Activated CD4-positive, alpha-beta T cell treated with anti-CD3 and anti-CD28 coated beads for 48 hours (primary cell): Measurements from ENCODE around the gene ZBP1.
A peak's percentile ranks its signal among the peaks of the same experiment; 100 is the strongest.

Source experiments
- DNase-seq: peaks from one replicate; pipeline ENCODE4 v3.0.0-alpha.2; 2020

Gene ZBP1, protein sequence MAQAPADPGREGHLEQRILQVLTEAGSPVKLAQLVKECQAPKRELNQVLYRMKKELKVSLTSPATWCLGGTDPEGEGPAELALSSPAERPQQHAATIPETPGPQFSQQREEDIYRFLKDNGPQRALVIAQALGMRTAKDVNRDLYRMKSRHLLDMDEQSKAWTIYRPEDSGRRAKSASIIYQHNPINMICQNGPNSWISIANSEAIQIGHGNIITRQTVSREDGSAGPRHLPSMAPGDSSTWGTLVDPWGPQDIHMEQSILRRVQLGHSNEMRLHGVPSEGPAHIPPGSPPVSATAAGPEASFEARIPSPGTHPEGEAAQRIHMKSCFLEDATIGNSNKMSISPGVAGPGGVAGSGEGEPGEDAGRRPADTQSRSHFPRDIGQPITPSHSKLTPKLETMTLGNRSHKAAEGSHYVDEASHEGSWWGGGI

GRCh38 chr20:57620274-57620990 is at the start of gene ZBP1:
Gene ZBP1, minus strand, starts transcription at chr20:57620426. Its CDS starts 131 bp downstream, at chr20:57620295.
- DNase-seq: peak; percentile 68

DNA sequence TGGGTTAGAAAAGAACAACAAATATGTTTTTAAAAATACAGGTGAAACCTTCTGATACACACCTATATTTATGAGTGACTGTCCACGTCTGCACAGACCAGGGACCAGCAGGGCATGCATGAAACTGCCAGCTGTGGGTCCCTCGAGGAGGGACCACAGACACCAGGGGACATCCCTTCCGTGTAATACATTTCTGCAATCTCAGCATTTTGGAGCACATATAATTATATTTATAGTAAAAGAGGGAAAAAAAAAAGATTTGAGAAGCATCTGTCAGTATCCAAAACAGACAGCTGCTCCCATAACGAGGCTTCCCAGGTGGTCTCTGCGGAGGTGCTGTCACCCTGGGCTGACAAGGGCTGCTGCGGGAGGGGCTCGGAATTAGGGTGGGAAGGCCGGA is 49.4 kb upstream of the ZBP1 start:
- DNase-seq: no peak

DNA sequence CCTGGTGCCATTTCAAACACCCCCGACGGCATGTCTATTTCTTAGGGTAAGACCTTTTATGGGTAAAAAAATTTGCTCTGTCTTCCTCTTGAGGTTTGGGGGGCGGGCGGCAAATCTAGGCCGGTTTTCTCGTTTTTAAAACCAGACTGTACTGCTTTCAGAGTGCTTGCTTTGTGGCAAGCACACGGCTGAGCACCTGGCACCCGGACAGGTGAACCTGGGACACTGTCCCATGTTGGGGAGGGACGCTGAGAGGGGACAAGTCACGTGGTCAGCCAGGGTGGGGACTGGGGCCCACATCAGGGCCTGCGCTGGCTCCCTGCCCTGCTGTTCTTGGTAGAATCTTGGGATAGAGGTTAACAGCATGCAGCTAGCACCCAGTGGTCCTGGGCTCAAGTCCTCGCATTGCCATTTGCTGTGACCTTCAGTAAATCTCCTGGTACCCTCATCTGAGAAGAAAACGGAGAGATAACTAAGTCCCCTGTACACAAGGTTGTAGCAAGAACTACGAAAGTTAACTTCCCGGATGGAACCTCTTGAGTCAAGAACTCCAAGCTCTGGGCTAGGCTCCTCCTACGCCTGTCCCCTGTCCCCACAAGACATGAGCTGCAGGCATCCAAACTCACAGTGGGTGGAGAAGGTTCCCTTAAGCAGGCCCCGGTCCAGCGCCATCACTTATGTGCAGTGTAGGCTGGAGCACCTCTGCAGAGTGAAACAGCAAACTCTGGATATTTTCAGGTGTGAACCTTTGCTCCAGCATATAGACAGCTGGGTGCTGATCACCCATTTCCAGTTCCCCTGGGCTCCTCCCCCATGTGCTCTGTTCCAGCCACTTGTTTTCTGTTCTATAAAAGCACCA is 47.9 kb upstream of the ZBP1 start:
- no peak for DNase-seq

DNA sequence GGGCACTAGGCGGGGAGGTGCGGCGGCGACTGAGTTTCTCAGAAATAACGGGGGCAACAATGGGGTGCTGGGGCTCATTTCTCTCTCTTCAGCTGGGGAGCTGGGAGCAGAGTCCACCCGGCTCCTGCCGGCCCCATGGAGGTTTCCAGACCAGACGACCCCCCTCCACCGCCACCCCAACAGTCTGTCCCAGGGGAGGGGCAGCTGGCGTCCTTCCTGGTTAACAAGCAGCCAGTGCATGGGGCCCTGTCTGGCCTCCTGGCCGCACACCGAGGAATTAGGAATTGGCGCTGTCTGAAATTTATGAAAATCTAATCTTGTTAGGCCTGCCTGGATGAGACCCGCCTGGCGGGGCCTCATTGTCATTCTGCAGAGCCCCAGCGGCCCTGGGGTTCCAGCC is 47.2 kb upstream of the ZBP1 start:
- DNase-seq: no peak

- DNase-seq: no peak
Measured at GRCh38 chr20:57666834-57667157, 46.6 kb upstream of the ZBP1 start.

DNA sequence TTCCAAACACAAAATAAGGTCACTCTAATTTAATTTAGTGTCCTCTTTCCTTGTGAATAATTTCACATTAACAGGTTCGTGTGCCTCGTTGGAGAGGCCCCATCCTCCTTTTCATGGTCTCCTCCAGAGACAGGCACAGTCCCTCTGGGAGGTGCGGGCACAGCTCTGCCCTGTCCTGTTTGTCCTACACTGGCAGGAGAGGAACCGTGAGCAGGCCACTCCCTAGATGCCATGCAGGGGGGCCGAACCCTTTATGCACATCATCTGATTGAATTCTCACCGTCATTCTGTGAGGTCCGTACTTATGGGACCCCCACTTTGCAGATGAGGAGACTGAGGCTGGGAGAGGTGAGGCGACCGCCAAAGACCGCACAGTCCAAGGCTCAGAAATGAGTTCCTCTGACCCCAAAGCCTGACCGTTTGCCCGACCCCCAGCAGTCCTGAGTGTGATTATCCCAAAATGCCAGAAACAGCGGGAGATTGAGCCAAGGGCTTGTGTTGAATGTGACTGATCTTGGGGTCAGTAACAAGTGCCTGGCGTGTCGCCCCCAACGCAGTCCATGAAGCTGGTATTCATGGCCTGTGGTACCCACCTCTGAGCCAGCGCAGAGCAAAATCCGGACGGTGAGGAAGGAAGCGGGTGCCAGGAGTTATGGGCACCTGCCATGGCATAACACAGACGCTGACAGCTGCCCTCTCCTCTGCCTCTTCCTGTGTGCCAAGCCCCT is 46.0 kb upstream of the ZBP1 start:
- no peak for DNase-seq

GRCh38 chr20:57665589-57665971 is 45.4 kb upstream of the ZBP1 start:
- no peak for DNase-seq

DNA sequence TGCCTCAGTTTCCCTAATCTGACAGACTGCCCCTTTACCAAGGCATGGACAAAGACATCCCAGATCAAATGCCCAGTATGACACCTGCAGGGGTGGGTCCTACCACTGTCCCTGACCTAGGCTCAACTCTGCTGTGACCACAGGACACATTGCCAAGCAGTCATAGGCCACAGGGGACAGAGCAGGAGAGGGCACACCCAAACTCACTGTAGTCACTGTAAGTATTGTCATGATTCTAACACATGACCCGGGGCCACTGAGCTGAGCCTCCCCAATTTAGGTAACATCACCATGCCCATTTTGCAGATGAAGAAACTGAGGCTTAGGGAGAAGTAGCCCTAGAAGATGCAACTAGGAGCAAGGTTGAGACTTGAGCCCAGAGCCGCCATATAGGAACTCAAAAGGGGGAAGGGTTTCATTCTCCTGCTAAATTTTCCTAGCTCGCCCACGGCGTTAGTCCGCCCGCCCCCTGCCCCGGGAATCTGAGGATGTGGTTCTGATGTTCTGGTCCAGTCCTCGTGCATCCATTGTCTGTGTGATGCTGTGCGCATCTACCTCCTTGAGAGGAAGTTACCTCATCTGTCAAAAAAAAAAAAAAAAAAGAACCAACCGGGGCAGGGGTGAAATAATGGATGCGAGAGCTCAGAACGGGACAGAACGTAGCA is 44.8 kb upstream of the ZBP1 start:
- DNase-seq: no peak

DNA sequence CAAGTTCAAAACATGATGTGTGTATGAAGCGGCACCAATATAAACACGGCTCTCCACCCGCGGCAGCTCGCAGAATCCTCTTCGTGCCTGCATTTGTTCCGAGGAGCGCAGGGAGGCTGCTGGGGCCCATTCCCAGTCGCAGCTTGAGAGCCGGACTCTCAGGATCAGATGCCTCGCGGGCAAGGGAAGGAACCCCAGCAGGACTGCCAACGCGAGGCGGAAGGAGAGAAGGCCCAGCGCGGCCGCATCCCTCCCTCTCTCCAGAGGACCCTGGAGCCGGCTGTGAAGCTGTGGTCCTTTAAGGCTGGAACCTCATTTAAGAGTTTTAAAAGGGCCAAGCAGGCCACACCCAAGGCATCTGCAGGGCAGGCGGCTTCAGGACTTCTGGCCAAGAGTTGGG is 44.2 kb upstream of the ZBP1 start:
- DNase-seq: no peak

DNA sequence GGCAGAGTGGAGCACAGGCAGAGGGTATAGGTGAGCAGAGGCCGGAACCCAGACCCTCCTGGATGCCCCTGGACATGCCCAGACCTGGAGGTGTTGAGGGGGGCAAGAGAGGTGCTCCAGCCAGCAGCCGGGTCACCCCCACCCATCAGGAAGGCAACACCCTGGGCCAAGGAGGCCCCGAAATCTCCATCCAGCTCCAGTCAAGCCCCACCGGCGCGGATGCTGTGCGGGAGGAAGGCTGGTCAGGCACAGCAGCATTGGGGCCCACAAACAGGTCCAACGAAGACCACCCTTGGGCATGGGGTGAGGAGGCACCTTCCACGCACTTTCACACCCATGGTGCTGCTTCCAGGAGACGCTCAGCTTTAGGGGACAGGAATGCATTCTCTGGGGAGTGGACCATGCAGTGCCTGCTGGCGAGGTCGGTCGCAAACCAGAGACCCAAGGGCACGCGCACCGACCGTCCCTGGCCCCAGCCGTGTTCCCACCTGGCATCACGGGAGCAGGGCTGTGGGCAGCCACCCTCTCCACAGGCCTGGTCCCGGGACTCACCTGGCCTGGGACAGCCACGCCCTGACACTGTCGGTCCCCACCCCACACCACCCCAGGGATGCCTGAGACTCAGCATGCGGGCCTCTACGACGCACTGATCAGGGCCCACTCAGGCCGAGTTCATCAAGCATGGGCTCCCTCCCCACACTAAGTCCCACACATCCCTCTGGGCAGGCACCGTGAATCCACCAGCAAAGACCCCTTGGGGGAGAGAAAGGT is 43.6 kb upstream of the ZBP1 start:
- DNase-seq: no peak

DNA sequence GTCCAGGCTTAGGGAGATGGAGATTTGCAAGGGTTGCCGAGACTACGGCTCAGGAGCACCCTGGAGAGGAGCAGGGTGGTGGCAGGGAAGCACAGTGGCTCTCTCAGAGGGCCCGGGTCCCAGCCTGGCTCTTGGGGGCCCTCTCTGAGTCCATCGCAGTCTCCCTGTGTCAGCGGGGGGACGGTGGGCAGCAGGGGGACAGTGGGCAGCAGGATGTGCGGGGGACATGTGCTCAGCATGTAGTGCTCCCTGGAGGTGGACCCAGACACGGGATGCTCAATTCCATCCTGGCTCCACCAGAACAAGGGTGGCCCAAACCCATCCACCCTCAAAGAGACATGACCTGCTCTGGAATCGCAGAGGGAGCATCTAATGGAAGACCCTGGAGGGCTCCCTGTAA is 43.0 kb upstream of the ZBP1 start:
- DNase-seq: no peak

GRCh38 chr20:57662456-57663240 is 42.4 kb upstream of the ZBP1 start:
- DNase-seq: no peak

GRCh38 chr20:57661746-57662455 is 41.7 kb upstream of the ZBP1 start:
- no peak for DNase-seq

DNA sequence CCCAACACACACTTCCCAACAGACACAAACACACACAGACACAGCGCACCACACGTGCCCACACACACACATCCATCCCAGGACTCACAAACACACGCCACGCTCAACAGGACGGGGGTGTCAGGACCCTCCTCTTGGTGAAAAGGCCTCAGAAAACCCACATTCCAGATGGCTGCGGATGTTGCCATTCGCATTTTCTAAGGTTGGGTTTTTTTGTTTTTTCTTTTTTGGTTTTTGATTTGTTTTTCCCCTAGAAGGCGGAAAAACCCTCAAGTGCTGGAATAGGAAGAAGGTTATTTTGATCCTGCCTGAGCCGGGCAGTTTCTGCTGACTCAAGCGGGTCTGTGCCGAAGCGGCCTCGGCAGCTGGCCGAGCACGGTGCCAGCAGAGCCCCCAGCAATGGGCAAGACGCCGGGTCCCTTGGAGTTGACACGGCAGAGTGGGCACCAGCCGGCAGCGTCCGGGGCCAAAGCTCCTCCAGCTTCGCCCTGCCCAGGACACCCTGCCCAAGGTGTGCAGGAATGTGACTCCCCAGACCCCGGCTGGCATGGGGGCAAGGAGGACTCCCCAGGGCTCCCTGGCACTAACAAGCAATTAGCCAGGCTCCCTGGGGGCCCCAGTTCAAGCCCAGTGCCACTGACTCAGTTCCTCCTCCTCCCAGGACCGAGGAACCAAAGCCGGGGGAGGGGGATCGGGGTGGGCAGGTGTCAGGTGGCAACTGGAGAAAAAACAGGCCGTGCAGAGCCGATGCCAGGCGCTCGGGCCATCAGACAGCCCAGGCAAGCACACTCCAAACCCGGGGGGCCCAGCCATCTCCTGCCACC is 40.9 kb upstream of the ZBP1 start:
- no peak for DNase-seq

DNA sequence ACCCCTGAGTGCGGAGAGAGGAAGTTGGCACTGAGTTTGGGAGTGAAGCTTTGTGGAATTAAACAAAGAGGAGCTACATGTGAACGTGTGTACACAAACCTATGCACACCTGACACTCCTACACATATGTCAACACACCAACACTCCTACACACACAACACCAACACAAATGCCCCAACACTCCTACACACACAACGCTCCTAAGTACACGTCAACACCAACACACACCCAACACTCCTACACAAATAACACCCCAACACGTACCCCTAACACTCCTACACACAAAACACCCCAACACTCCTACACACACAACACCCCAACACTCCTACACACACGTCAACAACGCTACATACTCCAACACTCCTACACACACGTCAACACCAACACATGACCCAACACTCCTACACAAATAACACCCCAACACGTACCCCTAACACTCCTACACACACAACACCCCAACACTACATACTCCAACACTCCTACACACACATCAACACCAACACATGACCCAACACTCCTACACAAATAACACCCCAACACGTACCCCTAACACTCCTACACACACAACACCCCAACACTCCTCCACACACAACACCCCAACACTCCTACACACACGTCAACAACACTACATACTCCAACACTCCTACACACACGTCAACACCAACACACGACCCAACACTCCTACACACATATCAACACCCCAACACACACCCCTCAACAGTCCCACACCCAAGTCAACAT is 40.1 kb upstream of the ZBP1 start:
- DNase-seq: no peak

GRCh38 chr20:57659517-57660180 is 39.4 kb upstream of the ZBP1 start:
- no peak for DNase-seq

- no peak for DNase-seq
Measured at GRCh38 chr20:57658833-57659516, 38.7 kb upstream of the ZBP1 start.
